ENCODE data around the gene PDGFD. TPM values are rescaled to one million over a fixed set of nuclear protein-coding genes. Genes with fewer than 3 reads are reported as not detected.

Gene PDGFD
- total RNA-seq, 1 experiment from 2014 or later, result 2.6 TPM

DNA sequence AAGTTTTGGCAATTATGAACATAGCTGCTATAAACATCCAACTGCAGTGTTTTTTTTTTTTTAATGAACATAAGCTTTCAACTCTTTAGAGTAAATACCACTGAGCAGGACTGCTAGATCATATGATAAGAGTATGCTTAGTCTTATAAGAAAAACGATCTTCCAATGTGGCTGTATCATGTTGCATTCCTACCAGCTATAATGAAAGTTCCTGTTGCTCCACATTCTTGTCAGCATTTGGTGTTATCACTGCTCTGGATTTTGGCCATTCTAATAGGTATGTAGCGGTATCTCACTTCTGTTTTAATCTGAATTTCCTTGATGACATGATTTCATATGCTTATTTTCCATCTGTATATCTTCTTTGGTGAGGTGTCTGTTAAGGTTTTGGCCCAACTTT, 50.4 kb downstream of the PDGFD start:
- no peak overlapping the region for H3K4me3 Mint-ChIP-seq

DNA sequence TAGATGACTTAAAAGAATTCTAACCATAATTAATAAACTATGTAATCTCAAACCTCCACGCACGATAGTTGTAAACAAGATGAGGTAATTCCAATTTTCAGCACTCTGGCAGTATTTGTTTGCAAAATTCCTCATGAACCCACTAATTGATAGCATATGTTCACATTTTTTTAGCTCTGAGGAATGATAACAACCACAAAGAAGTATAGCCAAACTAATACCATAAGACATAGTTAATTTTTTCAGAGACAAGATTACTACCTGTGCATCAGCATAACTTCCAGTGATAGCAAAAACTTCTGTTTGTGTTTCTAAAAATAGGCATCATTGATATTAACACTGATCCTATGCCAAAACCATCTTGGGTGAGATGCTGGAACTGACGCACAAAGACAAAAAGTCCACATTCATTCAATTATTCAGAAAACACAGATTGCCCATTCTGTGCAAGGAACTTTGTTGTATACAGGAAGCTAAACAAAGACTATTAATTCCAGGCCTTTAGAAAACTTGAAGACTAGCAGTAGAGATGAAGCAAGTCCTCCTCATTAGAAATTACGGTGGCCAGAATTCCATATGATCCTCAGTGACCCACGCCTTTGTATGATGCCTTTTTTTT, 57.7 kb downstream of the PDGFD start:
- Mint-ChIP-seq H3K4me1 (0 out of 2 replicates have a peak, but pooled peaks cover 4% of the 10 kb centered on the region), H3K27me3 (ENCODE audit: low read depth) (no peaks in the 10 kb centered on the region), H3K9me3 (peaks cover 2% of the 10 kb centered on the region; the same call in 1 of the 2 replicates), H3K27ac (no peak overlapping the region), H3K4me3 (no peak overlapping the region), H3K36me3 (peaks cover under 1% of the 10 kb centered on the region; the same call in 1 of the 2 replicates)
- ChIA-PET CTCF (no interaction called here), POLR2A (no interaction called here)
- DNase-seq (ENCODE audit: low spot score) (no peak), ATAC-seq (no peak)
- TF ChIP-seq TP53 (CRISPR knock-in tag; IDR thresholded peaks at IDR 0.05) (no peak), FOXP1 (CRISPR knock-in tag; IDR thresholded peaks at IDR 0.05; ENCODE audit: borderline replicate concordance) (no peak), NR1H2 (CRISPR knock-in tag; IDR thresholded peaks at IDR 0.05) (no peak)
- TF ChIP-seq, protein P1, sequence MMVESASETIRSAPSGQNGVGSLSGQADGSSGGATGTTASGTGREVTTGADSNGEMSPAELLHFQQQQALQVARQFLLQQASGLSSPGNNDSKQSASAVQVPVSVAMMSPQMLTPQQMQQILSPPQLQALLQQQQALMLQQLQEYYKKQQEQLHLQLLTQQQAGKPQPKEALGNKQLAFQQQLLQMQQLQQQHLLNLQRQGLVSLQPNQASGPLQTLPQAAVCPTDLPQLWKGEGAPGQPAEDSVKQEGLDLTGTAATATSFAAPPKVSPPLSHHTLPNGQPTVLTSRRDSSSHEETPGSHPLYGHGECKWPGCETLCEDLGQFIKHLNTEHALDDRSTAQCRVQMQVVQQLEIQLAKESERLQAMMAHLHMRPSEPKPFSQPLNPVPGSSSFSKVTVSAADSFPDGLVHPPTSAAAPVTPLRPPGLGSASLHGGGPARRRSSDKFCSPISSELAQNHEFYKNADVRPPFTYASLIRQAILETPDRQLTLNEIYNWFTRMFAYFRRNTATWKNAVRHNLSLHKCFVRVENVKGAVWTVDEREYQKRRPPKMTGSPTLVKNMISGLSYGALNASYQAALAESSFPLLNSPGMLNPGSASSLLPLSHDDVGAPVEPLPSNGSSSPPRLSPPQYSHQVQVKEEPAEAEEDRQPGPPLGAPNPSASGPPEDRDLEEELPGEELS (CRISPR knock-in tag; IDR thresholded peaks at IDR 0.05), result no peak
- TF ChIP-seq, protein P2, sequence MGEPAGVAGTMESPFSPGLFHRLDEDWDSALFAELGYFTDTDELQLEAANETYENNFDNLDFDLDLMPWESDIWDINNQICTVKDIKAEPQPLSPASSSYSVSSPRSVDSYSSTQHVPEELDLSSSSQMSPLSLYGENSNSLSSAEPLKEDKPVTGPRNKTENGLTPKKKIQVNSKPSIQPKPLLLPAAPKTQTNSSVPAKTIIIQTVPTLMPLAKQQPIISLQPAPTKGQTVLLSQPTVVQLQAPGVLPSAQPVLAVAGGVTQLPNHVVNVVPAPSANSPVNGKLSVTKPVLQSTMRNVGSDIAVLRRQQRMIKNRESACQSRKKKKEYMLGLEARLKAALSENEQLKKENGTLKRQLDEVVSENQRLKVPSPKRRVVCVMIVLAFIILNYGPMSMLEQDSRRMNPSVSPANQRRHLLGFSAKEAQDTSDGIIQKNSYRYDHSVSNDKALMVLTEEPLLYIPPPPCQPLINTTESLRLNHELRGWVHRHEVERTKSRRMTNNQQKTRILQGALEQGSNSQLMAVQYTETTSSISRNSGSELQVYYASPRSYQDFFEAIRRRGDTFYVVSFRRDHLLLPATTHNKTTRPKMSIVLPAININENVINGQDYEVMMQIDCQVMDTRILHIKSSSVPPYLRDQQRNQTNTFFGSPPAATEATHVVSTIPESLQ (CRISPR knock-in tag; IDR thresholded peaks at IDR 0.05), result no peak
- TF ChIP-seq, protein P3, sequence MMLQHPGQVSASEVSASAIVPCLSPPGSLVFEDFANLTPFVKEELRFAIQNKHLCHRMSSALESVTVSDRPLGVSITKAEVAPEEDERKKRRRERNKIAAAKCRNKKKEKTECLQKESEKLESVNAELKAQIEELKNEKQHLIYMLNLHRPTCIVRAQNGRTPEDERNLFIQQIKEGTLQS (CRISPR knock-in tag; conservative IDR thresholded peaks at IDR 0.05), result no peak
- TF ChIP-seq, protein P4, sequence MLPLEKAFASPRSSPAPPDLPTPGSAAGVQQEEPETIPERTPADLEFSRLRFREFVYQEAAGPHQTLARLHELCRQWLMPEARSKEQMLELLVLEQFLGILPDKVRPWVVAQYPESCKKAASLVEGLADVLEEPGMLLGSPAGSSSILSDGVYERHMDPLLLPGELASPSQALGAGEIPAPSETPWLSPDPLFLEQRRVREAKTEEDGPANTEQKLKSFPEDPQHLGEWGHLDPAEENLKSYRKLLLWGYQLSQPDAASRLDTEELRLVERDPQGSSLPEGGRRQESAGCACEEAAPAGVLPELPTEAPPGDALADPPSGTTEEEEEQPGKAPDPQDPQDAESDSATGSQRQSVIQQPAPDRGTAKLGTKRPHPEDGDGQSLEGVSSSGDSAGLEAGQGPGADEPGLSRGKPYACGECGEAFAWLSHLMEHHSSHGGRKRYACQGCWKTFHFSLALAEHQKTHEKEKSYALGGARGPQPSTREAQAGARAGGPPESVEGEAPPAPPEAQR (CRISPR knock-in tag; IDR thresholded peaks at IDR 0.05), result no peak

More for the DNA sequence above, 50.4 kb downstream of the PDGFD start:
- peaks cover 49% of the 10 kb centered on the region for H3K9me3 Mint-ChIP-seq
- TF ChIP-seq IRF2 (CRISPR knock-in tag; IDR thresholded peaks at IDR 0.05; ENCODE audit: borderline replicate concordance, low read depth), result no peak
- no peak for TF ChIP-seq ESRRA (CRISPR knock-in tag; IDR thresholded peaks at IDR 0.05; ENCODE audit: borderline replicate concordance)
- TF ChIP-seq, protein P5, sequence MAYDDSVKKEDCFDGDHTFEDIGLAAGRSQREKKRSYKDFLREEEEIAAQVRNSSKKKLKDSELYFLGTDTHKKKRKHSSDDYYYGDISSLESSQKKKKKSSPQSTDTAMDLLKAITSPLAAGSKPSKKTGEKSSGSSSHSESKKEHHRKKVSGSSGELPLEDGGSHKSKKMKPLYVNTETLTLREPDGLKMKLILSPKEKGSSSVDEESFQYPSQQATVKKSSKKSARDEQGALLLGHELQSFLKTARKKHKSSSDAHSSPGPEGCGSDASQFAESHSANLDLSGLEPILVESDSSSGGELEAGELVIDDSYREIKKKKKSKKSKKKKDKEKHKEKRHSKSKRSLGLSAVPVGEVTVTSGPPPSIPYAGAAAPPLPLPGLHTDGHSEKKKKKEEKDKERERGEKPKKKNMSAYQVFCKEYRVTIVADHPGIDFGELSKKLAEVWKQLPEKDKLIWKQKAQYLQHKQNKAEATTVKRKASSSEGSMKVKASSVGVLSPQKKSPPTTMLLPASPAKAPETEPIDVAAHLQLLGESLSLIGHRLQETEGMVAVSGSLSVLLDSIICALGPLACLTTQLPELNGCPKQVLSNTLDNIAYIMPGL (CRISPR knock-in tag; IDR thresholded peaks at IDR 0.05), result no peak
- TF ChIP-seq, protein P6, sequence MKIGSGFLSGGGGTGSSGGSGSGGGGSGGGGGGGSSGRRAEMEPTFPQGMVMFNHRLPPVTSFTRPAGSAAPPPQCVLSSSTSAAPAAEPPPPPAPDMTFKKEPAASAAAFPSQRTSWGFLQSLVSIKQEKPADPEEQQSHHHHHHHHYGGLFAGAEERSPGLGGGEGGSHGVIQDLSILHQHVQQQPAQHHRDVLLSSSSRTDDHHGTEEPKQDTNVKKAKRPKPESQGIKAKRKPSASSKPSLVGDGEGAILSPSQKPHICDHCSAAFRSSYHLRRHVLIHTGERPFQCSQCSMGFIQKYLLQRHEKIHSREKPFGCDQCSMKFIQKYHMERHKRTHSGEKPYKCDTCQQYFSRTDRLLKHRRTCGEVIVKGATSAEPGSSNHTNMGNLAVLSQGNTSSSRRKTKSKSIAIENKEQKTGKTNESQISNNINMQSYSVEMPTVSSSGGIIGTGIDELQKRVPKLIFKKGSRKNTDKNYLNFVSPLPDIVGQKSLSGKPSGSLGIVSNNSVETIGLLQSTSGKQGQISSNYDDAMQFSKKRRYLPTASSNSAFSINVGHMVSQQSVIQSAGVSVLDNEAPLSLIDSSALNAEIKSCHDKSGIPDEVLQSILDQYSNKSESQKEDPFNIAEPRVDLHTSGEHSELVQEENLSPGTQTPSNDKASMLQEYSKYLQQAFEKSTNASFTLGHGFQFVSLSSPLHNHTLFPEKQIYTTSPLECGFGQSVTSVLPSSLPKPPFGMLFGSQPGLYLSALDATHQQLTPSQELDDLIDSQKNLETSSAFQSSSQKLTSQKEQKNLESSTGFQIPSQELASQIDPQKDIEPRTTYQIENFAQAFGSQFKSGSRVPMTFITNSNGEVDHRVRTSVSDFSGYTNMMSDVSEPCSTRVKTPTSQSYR (CRISPR knock-in tag; IDR thresholded peaks at IDR 0.05), result no peak
- TF ChIP-seq, protein P7, sequence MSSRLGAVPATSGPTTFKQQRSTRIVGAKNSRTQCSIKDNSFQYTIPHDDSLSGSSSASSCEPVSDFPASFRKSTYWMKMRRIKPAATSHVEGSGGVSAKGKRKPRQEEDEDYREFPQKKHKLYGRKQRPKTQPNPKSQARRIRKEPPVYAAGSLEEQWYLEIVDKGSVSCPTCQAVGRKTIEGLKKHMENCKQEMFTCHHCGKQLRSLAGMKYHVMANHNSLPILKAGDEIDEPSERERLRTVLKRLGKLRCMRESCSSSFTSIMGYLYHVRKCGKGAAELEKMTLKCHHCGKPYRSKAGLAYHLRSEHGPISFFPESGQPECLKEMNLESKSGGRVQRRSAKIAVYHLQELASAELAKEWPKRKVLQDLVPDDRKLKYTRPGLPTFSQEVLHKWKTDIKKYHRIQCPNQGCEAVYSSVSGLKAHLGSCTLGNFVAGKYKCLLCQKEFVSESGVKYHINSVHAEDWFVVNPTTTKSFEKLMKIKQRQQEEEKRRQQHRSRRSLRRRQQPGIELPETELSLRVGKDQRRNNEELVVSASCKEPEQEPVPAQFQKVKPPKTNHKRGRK (CRISPR knock-in tag; IDR thresholded peaks at IDR 0.05; ENCODE audit: borderline replicate concordance), result no peak
- TF ChIP-seq, protein P3 (CRISPR knock-in tag; conservative IDR thresholded peaks at IDR 0.05), result no peak
- TF ChIP-seq, protein P8, sequence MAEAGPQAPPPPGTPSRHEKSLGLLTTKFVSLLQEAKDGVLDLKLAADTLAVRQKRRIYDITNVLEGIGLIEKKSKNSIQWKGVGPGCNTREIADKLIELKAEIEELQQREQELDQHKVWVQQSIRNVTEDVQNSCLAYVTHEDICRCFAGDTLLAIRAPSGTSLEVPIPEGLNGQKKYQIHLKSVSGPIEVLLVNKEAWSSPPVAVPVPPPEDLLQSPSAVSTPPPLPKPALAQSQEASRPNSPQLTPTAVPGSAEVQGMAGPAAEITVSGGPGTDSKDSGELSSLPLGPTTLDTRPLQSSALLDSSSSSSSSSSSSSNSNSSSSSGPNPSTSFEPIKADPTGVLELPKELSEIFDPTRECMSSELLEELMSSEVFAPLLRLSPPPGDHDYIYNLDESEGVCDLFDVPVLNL (CRISPR knock-in tag; IDR thresholded peaks at IDR 0.05; ENCODE audit: borderline replicate concordance, low read depth), result no peak
- no peak for TF ChIP-seq EMX1 (CRISPR knock-in tag; IDR thresholded peaks at IDR 0.05)
- TF ChIP-seq, protein P9, sequence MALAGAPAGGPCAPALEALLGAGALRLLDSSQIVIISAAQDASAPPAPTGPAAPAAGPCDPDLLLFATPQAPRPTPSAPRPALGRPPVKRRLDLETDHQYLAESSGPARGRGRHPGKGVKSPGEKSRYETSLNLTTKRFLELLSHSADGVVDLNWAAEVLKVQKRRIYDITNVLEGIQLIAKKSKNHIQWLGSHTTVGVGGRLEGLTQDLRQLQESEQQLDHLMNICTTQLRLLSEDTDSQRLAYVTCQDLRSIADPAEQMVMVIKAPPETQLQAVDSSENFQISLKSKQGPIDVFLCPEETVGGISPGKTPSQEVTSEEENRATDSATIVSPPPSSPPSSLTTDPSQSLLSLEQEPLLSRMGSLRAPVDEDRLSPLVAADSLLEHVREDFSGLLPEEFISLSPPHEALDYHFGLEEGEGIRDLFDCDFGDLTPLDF (CRISPR knock-in tag; IDR thresholded peaks at IDR 0.05), result no peak
- TF ChIP-seq MXD4 (CRISPR knock-in tag; IDR thresholded peaks at IDR 0.05; ENCODE audit: borderline replicate concordance), result no peak
- CTCF ChIA-PET, result no interaction called here
- H3K4me1 Mint-ChIP-seq, result 0 out of 2 replicates have a peak, but pooled peaks cover 4% of the 10 kb centered on the region
- POLR2A ChIA-PET, result interaction anchor here (0.6 kb wide), 1 partner anchor 289 kb away, joined by 4 read pairs; no protein-coding TSS in a partner anchor
- no peaks in the 10 kb centered on the region for H3K27me3 Mint-ChIP-seq (ENCODE audit: low read depth)
- ATAC-seq (no peak), DNase-seq (ENCODE audit: low spot score) (no peak)
- peaks cover 15% of the 10 kb centered on the region for H3K36me3 Mint-ChIP-seq
- no peak overlapping the region for H3K27ac Mint-ChIP-seq

Data from WTC11 (cell line).